ENCODE data around the gene ADGRG6.

DNA sequence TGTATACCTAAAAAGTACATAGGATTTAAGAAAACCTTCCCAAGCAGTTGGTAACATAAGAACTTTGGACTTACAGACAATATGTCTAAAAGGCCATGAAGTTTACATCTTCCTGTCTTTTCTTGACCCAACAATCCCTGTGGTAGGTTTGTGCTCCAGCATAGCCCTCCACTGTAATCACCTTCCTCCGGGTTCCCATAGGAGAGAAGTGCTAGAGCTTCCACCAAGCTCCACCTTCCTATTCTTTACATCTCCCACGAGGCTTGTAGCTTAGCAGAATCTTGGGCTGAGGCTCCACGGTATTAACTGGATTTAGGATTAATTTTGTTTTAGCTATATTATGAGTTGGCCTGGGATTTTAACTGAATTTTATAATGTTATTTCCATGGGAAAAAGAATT, 23.3 kb downstream of the ADGRG6 start:
- TF ChIP-seq EZH2 (IDR thresholded peaks at IDR 0.05; ENCODE audit: borderline replicate concordance, low read length): no peak
- TF ChIP-seq, protein P1, sequence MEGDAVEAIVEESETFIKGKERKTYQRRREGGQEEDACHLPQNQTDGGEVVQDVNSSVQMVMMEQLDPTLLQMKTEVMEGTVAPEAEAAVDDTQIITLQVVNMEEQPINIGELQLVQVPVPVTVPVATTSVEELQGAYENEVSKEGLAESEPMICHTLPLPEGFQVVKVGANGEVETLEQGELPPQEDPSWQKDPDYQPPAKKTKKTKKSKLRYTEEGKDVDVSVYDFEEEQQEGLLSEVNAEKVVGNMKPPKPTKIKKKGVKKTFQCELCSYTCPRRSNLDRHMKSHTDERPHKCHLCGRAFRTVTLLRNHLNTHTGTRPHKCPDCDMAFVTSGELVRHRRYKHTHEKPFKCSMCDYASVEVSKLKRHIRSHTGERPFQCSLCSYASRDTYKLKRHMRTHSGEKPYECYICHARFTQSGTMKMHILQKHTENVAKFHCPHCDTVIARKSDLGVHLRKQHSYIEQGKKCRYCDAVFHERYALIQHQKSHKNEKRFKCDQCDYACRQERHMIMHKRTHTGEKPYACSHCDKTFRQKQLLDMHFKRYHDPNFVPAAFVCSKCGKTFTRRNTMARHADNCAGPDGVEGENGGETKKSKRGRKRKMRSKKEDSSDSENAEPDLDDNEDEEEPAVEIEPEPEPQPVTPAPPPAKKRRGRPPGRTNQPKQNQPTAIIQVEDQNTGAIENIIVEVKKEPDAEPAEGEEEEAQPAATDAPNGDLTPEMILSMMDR (conservative IDR thresholded peaks at IDR 0.05 in 1 of 2, IDR thresholded peaks at IDR 0.05 in 1 of 2; ENCODE audit: extremely low read depth in 1 of 2, insufficient read depth in 1 of 2, low read depth in 1 of 2, low read length in 2 of 2): no peak
